GM12801 (cell line): Measurements from ENCODE around the gene NUDCD2.

Experiments
- CTCF ChIP-seq: IDR thresholded peaks from one replicate; pipeline ENCODE4 v1.5.1; 2011; ENCODE audit warnings: control low read depth; ENCODE audit not compliant: insufficient read length; ENCODE audit errors: extremely low read depth

Gene NUDCD2

GRCh38 chr5:163460562-163461171 lies 765 bp upstream of the NUDCD2 start, which contains the start of gene HMMR:
HMMR (plus strand) TSS chr5:163460632; CDS start chr5:163460693, 61 bp downstream.
- TF ChIP-seq CTCF, result no peak

- TF ChIP-seq CTCF, result no peak
Measured at GRCh38 chr5:163459462-163459818, 462 bp downstream of the NUDCD2 start.

GRCh38 chr5:163458778-163459385 lies 1.0 kb downstream of the NUDCD2 start:
- TF ChIP-seq CTCF, result no peak

- no peak for TF ChIP-seq CTCF
Measured at GRCh38 chr5:163456840-163457239, 3.1 kb downstream of the NUDCD2 start.

- TF ChIP-seq CTCF, result no peak
Measured at GRCh38 chr5:163456029-163456589, 3.8 kb downstream of the NUDCD2 start.

GRCh38 chr5:163453705-163454104 lies 6.2 kb downstream of the NUDCD2 start:
- no peak for TF ChIP-seq CTCF

- no peak for TF ChIP-seq CTCF
Measured at GRCh38 chr5:163451489-163451888, 8.4 kb downstream of the NUDCD2 start.
